H9 (cell line): Measurements from ENCODE around the gene RCAN2. TPM values are rescaled to one million over a fixed set of nuclear protein-coding genes. Genes with fewer than 3 reads are reported as not detected.

Experiments used
- DNase-seq: peaks from one replicate; pipeline ENCODE4 v3.0.0-alpha.2; 2017
- H2AFZ ChIP-seq: one replicate; pipeline ENCODE4 v1.6.1; 2013; ENCODE audit warnings: mild to moderate bottlenecking, low read length, control low read depth, moderate library complexity
- H2AK5ac ChIP-seq: 2 replicates; pipeline ENCODE4 v1.6.1; 2013; ENCODE audit warnings: low read length, control low read depth, mixed read lengths; ENCODE audit not compliant: insufficient read length
- H2BK120ac ChIP-seq: one replicate; pipeline ENCODE4 v1.6.1; 2013; ENCODE audit warnings: low read depth, mild to moderate bottlenecking, low read length, control low read depth, inconsistent platforms; ENCODE audit not compliant: poor library complexity, severe bottlenecking
- H2BK12ac ChIP-seq: 2 replicates; pipeline ENCODE4 v1.6.1; 2013; ENCODE audit warnings: low read length, control low read depth, mixed read lengths, low read depth; ENCODE audit not compliant: insufficient read length
- H2BK15ac ChIP-seq: 2 replicates; pipeline ENCODE4 v1.6.1; 2013; ENCODE audit warnings: low read depth, low read length, control low read depth
- H2BK20ac ChIP-seq: one replicate; pipeline ENCODE4 v1.6.1; 2013; ENCODE audit warnings: low read depth, mild to moderate bottlenecking, low read length, control low read depth, inconsistent platforms; ENCODE audit not compliant: poor library complexity, severe bottlenecking
- H2BK5ac ChIP-seq: 2 replicates; pipeline ENCODE4 v1.6.1; 2013; ENCODE audit warnings: low read length, control low read depth, mixed read lengths; ENCODE audit not compliant: insufficient read length
- H3K14ac ChIP-seq: 2 replicates; pipeline ENCODE4 v1.6.1; 2013; ENCODE audit warnings: low read length, control low read depth; ENCODE audit not compliant: insufficient read depth
- H3K18ac ChIP-seq: 2 replicates; pipeline ENCODE4 v1.6.1; 2013; ENCODE audit warnings: low read depth, mild to moderate bottlenecking, mixed read lengths, low read length, control low read depth; ENCODE audit not compliant: insufficient read length
- H3K23ac ChIP-seq: 2 replicates; pipeline ENCODE4 v1.6.1; 2013; ENCODE audit warnings: low read length, control low read depth, mixed read lengths, low read depth; ENCODE audit not compliant: insufficient read length
- H3K23me2 ChIP-seq: 2 replicates; pipeline ENCODE4 v1.6.1; 2013; ENCODE audit warnings: low read depth, mild to moderate bottlenecking, mixed read lengths, low read length, control low read depth; ENCODE audit not compliant: insufficient read length, poor library complexity, severe bottlenecking
- H3K27ac ChIP-seq: 2 replicates; pipeline ENCODE4 v1.5.1; 2013; ENCODE audit warnings: low read length, control low read depth, mixed read lengths, low read depth; ENCODE audit not compliant: insufficient read length
- H3K27me3 ChIP-seq: 2 replicates; pipeline ENCODE4 v1.6.1; 2013; ENCODE audit warnings: low read length, control low read depth, inconsistent platforms; ENCODE audit not compliant: insufficient read depth
- H3K4ac ChIP-seq: 2 replicates; pipeline ENCODE4 v1.6.1; 2013; ENCODE audit warnings: low read depth, mild to moderate bottlenecking, control low read depth, inconsistent platforms, low read length, moderate library complexity
- H3K4me1 ChIP-seq: 2 replicates; pipeline ENCODE4 v1.6.1; 2013; ENCODE audit warnings: low read length, control low read depth, inconsistent platforms; ENCODE audit not compliant: insufficient read depth
- H3K4me2 ChIP-seq: 2 replicates; pipeline ENCODE4 v1.6.1; 2013; ENCODE audit warnings: low read length, control low read depth, mixed read lengths; ENCODE audit not compliant: insufficient read length, insufficient read depth
- H3K56ac ChIP-seq: 2 replicates; pipeline ENCODE4 v1.6.1; 2013; ENCODE audit warnings: low read depth, mild to moderate bottlenecking, mixed read lengths, low read length, control low read depth; ENCODE audit not compliant: insufficient read length
- H3K79me1 ChIP-seq: 2 replicates; pipeline ENCODE4 v1.6.1; 2013; ENCODE audit warnings: low read depth, mild to moderate bottlenecking, moderate library complexity, low read length, control low read depth, inconsistent platforms; ENCODE audit not compliant: insufficient read depth, poor library complexity, severe bottlenecking
- H3K79me2 ChIP-seq: 2 replicates; pipeline ENCODE4 v1.6.1; 2013; ENCODE audit warnings: low read length, control low read depth, inconsistent platforms; ENCODE audit not compliant: insufficient read depth
- H3K9ac ChIP-seq: 2 replicates; pipeline ENCODE4 v1.6.1; 2013; ENCODE audit warnings: low read length, control low read depth, mixed read lengths; ENCODE audit not compliant: insufficient read length; ENCODE audit errors: extremely low read depth
- H3K9me3 ChIP-seq: one replicate; pipeline ENCODE4 v1.6.1; 2013; ENCODE audit warnings: low read depth, low read length, inconsistent platforms; ENCODE audit not compliant: control insufficient read depth
- H3T11ph ChIP-seq: one replicate; pipeline ENCODE4 v1.6.1; 2013; ENCODE audit warnings: mild to moderate bottlenecking, low read length, control low read depth, inconsistent platforms
- H4K20me1 ChIP-seq: one replicate; pipeline ENCODE4 v1.6.1; 2013; ENCODE audit not compliant: control insufficient read depth, insufficient read length, insufficient read depth
- H4K5ac ChIP-seq: 2 replicates; pipeline ENCODE4 v1.6.1; 2013; ENCODE audit warnings: low read depth, mild to moderate bottlenecking, mixed read lengths, low read length, control low read depth; ENCODE audit not compliant: insufficient read length
- H4K8ac ChIP-seq: replicated peaks from 2 replicates; pipeline ENCODE4 v1.6.1; 2013; ENCODE audit warnings: low read length, control low read depth, mixed read lengths, low read depth; ENCODE audit not compliant: insufficient read length
- H4K91ac ChIP-seq: 2 replicates; pipeline ENCODE4 v1.6.1; 2013; ENCODE audit warnings: low read depth, mild to moderate bottlenecking, moderate library complexity, mixed read lengths, low read length, control low read depth; ENCODE audit not compliant: insufficient read length
- H3K27ac Mint-ChIP-seq, 3 experiments: 2 replicates in 2 of 3; 3 replicates in 1 of 3; pipeline ENCODE4 v1.8.0; 2020 to 2021; ENCODE audit warnings: mixed read lengths in 3 of 3, mild to moderate bottlenecking in 1 of 3, moderate library complexity in 1 of 3
- H3K27me3 Mint-ChIP-seq: 2 replicates; pipeline ENCODE4 v1.8.0; 2021; ENCODE audit warnings: low read depth, mild to moderate bottlenecking, moderate library complexity, mixed read lengths
- H3K36me3 Mint-ChIP-seq, 3 experiments: 2 replicates in 2 of 3; 3 replicates in 1 of 3; pipeline ENCODE4 v1.8.0; 2020 to 2021; ENCODE audit warnings: low read depth in 3 of 3, mixed read lengths in 3 of 3; ENCODE audit not compliant: insufficient read depth in 1 of 3
- H3K4me1 Mint-ChIP-seq, 2 experiments: 2 replicates each; pipeline ENCODE4 v1.8.0; 2020; ENCODE audit warnings: mixed read lengths in 2 of 2
- H3K4me3 Mint-ChIP-seq, 2 experiments: 2 replicates in 1 of 2; 3 replicates in 1 of 2; pipeline ENCODE4 v1.8.0; 2020 to 2021; ENCODE audit warnings: mild to moderate bottlenecking in 2 of 2, mixed read lengths in 2 of 2, moderate library complexity in 1 of 2
- H3K9me3 Mint-ChIP-seq, 2 experiments: 2 replicates in 1 of 2; 3 replicates in 1 of 2; pipeline ENCODE4 v1.8.0; 2020; ENCODE audit warnings: mild to moderate bottlenecking in 2 of 2, mixed read lengths in 2 of 2, moderate library complexity in 1 of 2
- CTCF ChIP-seq: fragments of 200-600 bp; sonication (generic); conservative IDR thresholded peaks from 3 replicates; pipeline ENCODE4 v1.8.0; 2021; ENCODE audit warnings: antibody characterized with exemption, mild to moderate bottlenecking
- WGBS: extraction: QIAGEN DNeasy Blood & Tissue Kit; methylation state at CpG from one replicate; pipeline ENCODE4 v1.1.7; 2013; ENCODE audit warnings: missing lambda C conversion rate, low lambda C conversion rate, mixed read lengths; ENCODE audit not compliant: insufficient read length; ENCODE audit errors: extremely low coverage; 5-methylcytosine and 5-hydroxymethylcytosine counted together
- total RNA-seq: library from RNA; stranded (reverse); gene quantifications from 2 replicates; pipeline ENCODE4 v1.2.1, GENCODE V29; 2021

RCAN2 gene
- total RNA-seq, 1 experiment from 2014 or later, result 3.0 TPM

GRCh38 chr6:46378882-46379416 lies 112.3 kb downstream of the RCAN2 start:
- peaks cover 13 to 14% of the 10 kb centered on the region in 2 experiments for H3K4me1 Mint-ChIP-seq
- Histone ChIP-seq H2BK5ac (no peak overlapping the region), H3K9me3 (no peaks in the 10 kb centered on the region), H2BK15ac (no peak overlapping the region), H3K27me3 (no peaks in the 10 kb centered on the region), H2BK12ac (no peak overlapping the region), H2AK5ac (no peak overlapping the region), H4K91ac (no peak overlapping the region), H3K56ac (no peak overlapping the region), H3K4me1 (peaks cover 5% of the 10 kb centered on the region; the same call in 1 of the 2 replicates), H3K4me2 (no peak overlapping the region), H3K27ac (no peak overlapping the region), H3K23ac (no peak overlapping the region), H3K79me1 (no peaks in the 10 kb centered on the region), H4K5ac (no peak overlapping the region), H3K23me2 (no peaks in the 10 kb centered on the region), H2BK120ac (no peak overlapping the region), H2BK20ac (no peak overlapping the region), H3K4ac (no peak overlapping the region), H3K9ac (no peak overlapping the region), H3K79me2 (no peaks in the 10 kb centered on the region), H4K20me1 (no peaks in the 10 kb centered on the region), H3K18ac (no peak overlapping the region), H3K14ac (no peak overlapping the region), H2AFZ (no peak overlapping the region), H3T11ph (no peak overlapping the region), H4K8ac (no peak overlapping the region)
- no peaks in the 10 kb centered on the region for H3K9me3 Mint-ChIP-seq
- no peaks in the 10 kb centered on the region for H3K27me3 Mint-ChIP-seq
- no peaks in the 10 kb centered on the region for H3K36me3 Mint-ChIP-seq
- DNase-seq, result no peak
- TF ChIP-seq CTCF, result no peak
- no peak overlapping the region for H3K4me3 Mint-ChIP-seq
- no CpG with 5 or more reads among the region's 2 CpGs for whole genome bisulfite sequencing
- no peak overlapping the region for H3K27ac Mint-ChIP-seq
